ENCODE results near the gene CCDC88C. TPM values are rescaled to one million over a fixed set of nuclear protein-coding genes. Genes with fewer than 3 reads are reported as not detected.

The CCDC88C gene
- total and polyA plus RNA-seq, 12 donors = 1.5 to 6.5 (median 3.4) TPM

DNA sequence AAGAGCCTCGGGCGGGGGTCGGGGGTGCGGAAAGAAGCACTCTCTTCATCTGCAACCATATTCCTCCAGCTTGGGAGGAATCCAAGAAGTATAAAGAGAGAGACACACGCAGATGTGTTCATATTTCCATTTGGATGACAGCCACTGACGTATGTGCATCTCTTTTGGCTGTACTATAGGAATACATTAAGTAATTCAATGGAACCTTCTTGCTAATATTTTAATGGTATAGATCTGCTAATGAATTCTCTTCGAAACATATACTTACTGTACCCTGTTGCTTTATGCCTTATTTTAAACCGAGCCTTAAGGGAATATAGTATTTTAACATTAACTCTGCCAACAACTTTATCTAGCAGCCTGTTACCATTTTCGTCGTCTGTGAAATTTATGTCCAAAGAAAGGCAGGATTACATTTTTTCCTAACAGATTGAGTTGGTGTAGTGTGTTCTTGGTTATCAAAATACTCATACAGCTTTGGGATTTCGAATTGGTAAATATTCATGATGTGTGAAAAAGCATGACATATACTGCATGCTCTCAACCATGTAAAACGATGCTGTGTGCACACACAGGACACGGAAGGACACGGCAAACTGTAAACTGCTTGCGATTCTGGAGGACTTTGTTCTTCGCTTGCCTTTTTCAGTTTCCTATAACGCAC lies 84.5 kb downstream of the CCDC88C start:
- H3K36me3 ChIP-seq (replicated peaks in 1 of 2) = no peaks in the 10 kb centered on the region
- DNase-seq = no peak
- H3K4me1 ChIP-seq (replicated peaks in 1 of 2) = no peaks in the 10 kb centered on the region
- H3K4me3 ChIP-seq = no peak overlapping the region
- H3K27ac ChIP-seq = no peak overlapping the region
- H3K9me3 ChIP-seq (replicated peaks in 1 of 3) = no peaks in the 10 kb centered on the region
- TF ChIP-seq, protein P1, sequence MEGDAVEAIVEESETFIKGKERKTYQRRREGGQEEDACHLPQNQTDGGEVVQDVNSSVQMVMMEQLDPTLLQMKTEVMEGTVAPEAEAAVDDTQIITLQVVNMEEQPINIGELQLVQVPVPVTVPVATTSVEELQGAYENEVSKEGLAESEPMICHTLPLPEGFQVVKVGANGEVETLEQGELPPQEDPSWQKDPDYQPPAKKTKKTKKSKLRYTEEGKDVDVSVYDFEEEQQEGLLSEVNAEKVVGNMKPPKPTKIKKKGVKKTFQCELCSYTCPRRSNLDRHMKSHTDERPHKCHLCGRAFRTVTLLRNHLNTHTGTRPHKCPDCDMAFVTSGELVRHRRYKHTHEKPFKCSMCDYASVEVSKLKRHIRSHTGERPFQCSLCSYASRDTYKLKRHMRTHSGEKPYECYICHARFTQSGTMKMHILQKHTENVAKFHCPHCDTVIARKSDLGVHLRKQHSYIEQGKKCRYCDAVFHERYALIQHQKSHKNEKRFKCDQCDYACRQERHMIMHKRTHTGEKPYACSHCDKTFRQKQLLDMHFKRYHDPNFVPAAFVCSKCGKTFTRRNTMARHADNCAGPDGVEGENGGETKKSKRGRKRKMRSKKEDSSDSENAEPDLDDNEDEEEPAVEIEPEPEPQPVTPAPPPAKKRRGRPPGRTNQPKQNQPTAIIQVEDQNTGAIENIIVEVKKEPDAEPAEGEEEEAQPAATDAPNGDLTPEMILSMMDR (IDR thresholded peaks at IDR 0.05) = no peak
- TF ChIP-seq POLR2A (IDR thresholded peaks at IDR 0.05) = no peak
- intact Hi-C loops (cut with DNase I) = no loop called here
- no peaks in the 10 kb centered on the region for H3K27me3 ChIP-seq
- WGBS, 4 donors = 81 to 86% (median 85%) methylated on average over 13 to 17 of the region's 17 CpGs

DNA sequence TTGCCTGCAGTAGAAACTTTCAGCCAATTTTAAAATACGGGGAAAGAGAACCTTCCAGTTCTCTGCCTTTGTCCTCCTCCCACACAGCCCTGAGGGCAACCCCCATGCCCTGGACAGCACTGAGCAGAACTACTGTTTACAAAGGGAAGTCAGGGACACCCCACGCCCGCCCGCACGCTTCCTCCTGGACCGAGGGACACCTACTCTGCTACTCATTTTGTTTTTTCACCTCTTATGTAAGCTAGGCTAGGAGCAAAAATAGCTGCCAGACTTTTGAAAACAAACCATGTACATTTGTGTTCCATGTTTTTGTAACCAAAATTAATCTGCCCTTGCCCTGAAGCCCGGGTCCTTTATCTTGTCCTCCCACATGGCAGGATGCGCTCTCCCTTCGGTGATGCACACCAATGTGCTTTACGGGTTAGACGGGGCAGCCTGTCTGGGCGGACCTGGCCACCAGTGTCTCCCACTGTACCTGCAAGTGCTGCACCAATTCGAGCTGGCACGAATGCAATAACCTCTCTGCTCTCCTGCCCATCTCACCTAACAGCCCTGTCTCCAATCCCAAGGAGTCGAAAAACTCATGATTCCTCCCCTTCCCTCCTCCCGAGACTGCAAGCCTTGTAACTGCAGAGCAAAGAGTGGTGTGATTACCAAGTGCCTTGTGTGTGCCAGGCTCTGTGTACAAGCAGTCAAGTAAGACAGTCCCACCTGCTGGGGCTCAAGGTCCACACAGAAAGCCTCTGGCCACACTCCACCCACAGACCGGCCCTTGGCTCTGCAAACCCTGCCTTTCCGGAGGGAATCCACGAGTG lies 85.2 kb downstream of the CCDC88C start:
- Histone ChIP-seq H3K4me3 (no peak overlapping the region), H3K9me3 (replicated peaks in 1 of 3) (no peaks in the 10 kb centered on the region), H3K27me3 (no peaks in the 10 kb centered on the region), H3K4me1 (replicated peaks in 1 of 2) (no peaks in the 10 kb centered on the region), H3K36me3 (replicated peaks in 1 of 2) (no peaks in the 10 kb centered on the region), H3K27ac (no peak overlapping the region)
- intact Hi-C loops (cut with DNase I) = no loop called here
- WGBS, 4 donors = 54 to 60% (median 56%) methylated on average over 16 to 19 of the region's 19 CpGs
- no peak for DNase-seq
- TF ChIP-seq, protein P1 (IDR thresholded peaks at IDR 0.05) = no peak
- TF ChIP-seq POLR2A (IDR thresholded peaks at IDR 0.05) = no peak

DNA sequence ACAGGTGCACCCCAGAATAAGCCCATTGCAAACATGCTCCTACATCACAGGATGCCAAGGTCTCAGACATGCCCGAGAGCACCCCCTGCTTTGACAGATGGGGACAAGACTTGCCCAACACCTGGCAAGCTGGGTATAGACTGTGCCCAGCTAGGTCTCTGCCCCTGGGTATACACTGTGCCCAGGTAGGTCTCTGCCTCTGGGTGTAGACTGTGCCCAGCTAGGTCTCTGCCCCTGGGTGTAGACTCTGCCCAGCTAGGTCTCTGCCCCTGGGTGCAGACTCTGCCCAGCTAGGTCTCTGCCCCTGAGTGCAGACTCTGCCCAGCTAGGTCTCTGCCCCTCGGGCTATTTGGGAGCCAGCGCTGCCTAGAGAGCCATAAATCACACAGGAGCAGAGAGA lies 85.9 kb downstream of the CCDC88C start:
- 40 to 58% (median 50%) methylated on average over 2 to 3 of the region's 3 CpGs for WGBS, 4 donors
- no peak for TF ChIP-seq POLR2A (IDR thresholded peaks at IDR 0.05)
- TF ChIP-seq, protein P1 (IDR thresholded peaks at IDR 0.05) = no peak

DNA sequence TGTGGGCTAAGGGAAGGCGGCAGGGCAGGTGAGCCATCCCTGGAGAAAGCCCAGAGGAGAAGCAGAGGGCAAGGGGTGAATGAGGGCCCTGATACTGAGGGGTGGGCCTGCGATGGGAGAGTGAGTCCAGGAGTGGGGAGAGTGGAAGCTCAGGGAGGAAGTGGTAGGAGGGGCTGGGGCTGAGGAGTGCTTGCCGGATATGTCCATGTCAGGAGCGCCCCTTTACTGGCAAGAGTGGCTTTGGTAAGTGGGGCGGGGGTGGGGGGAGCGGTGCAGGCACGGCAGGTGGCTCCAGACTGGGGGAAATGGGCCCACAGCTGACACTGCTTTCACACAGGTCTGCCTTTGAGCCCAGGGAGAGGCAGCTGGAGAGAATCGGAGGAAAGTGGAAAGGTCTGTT lies 86.8 kb downstream of the CCDC88C start:
- Histone ChIP-seq H3K36me3 (replicated peaks in 1 of 2) (no peaks in the 10 kb centered on the region), H3K9me3 (replicated peaks in 1 of 3) (no peaks in the 10 kb centered on the region), H3K27ac (no peak overlapping the region), H3K27me3 (no peaks in the 10 kb centered on the region), H3K4me3 (no peak overlapping the region), H3K4me1 (replicated peaks in 1 of 2) (peaks cover 0 to 4% of the 10 kb centered on the region in 2 donors)
- TF ChIP-seq, protein P1 (IDR thresholded peaks at IDR 0.05) = no peak
- DNase-seq = no peak
- intact Hi-C loops (cut with DNase I) = no loop called here
- 72 to 88% (median 85%) methylated on average over 7 to 8 of the region's 8 CpGs for WGBS, 4 donors

More for the DNA sequence above, 85.9 kb downstream of the CCDC88C start:
- no peaks in the 10 kb centered on the region for H3K36me3 ChIP-seq (replicated peaks in 1 of 2)
- DNase-seq = no peak
- H3K9me3 ChIP-seq (replicated peaks in 1 of 3) = no peaks in the 10 kb centered on the region
- H3K4me1 ChIP-seq (replicated peaks in 1 of 2) = no peaks in the 10 kb centered on the region
- H3K27me3 ChIP-seq = no peaks in the 10 kb centered on the region
- no peak overlapping the region for H3K27ac ChIP-seq
- no peak overlapping the region for H3K4me3 ChIP-seq
- intact Hi-C loops (cut with DNase I) = no loop called here
